NCI-H748 (cell line): ENCODE measurements around the gene ACACB.

ENCODE experiments used
- DNase-seq: peaks from one replicate; lab custom pipeline; 2025; ENCODE audit not compliant: unreplicated experiment; lab: John Stamatoyannopoulos, UW

ACACB gene

DNA sequence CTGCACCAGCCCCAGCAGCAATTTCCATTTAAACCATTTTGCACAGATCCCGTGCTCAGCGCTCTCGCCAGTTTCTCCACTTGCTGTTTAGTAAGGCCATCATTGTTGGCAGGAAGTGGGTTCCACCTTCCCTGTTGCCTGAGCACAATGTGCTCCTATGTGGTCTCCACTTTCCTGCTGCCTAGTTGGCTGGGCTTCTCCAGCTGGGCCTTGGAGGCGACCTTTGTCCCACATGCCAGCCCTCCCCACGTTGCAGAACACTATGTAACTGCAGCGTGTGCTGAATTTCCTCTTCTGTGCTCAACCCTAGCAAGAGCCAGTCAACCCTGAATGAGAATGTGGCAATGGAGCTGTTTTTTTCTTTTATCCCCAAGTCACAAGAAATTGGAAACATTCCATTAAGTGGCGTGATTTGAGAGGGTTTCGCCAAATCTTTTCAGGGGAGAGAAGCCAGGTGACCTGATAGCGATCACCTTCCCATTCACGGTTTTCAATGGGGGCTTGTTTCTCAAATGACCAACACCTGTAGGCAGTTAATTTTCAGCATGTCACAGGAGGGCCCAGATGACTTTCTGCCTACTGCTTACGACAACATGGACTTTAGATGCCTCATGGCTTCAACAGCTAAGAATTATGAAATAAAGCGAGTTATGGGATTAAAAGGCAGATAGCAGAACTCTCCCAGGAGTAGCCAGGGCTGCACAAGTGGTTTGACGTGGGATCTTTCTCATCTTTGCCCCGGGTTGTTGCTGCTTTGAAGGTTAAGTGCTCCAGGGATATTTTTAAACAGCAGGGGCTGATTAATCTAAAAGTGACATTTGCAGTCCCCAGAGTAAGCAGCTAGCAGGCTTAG, at the start of gene ACACB:
Gene ACACB, plus strand, starts transcription at position 830 of the 853 bp plus-strand sequence. CDS start 22,819 bp downstream, outside the sequence.
- no peak for DNase-seq

DNA sequence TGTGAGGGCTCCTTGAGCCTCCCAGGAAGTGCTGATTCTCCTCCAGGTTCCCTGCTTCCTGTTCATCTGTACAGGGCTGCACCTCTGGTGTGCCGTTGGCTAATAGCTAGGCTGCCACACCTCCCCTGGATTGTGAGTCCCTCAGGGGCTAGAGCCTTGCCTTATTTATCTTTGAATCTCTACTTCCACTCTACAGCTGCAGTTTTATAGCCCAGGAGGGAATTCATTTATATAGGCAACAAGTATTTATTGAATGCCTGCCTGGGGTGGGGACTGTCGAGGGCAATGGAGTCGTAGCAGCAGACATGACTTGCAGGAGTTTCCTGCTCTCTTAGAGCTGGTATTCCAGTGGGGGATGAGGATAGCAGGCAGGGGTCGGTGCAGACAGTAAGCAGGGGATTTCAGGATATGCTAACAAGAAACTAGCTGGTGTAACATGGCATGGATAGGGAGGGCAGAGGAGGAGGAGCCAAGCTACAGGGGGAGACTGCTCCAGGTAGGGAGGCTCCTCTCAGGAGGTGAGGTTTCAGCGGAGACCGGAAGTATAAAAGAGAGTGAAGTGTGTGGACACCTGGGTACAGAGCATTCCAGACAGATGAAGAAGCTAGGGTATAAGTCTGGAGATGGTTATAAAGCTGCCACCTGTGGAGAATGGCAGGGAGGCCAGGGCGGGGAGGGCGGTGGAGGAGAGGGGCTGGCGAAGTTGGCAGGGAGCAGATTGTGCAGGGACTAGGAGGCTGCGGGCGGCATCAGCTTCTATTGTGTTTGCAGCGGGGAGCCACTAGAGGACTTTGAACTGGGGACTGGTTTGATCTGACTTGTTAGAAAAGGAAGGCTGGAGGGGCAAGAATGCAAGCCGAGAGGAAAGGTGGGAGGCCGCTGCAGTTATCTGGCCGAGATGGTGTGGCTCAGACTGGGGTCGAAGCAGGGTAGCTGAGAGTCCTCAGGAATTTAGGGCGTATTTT, 46.8 kb upstream of the ACACB start:
- no peak for DNase-seq

DNA sequence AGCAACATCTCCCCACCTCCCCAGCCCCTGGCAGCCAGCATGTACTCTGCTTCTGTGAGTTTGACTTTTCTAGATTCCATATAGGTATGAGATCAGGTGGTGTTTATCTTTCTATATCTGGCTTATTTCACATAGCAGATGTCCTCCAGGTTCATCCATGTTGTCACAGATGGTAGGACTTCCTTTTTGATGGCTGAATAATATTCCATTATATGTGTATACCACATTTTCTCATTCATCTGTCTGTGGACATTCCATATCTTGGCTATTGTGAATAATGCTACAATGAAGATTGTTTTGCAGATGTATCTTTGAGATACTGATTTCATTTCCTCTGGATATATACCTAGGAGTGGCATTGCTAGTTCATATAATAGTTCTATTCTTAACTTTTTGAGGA, 41.5 kb upstream of the ACACB start:
- DNase-seq: no peak

DNA sequence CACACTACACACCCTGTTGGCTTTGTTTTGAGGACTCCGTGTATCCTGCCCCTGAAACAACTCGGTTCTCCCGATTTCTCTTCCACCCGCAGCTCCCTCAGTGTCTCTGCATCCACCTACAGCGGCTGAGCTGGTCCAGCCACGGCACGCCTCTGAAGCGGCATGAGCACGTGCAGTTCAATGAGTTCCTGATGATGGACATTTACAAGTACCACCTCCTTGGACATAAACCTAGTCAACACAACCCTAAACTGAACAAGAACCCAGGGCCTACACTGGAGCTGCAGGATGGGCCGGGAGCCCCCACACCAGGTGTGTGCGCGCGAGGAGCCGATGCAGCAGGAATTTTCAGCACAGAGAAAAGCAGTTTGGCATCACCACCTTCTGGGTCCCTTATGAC, 33.6 kb upstream of the ACACB start:
- DNase-seq: no peak

DNA sequence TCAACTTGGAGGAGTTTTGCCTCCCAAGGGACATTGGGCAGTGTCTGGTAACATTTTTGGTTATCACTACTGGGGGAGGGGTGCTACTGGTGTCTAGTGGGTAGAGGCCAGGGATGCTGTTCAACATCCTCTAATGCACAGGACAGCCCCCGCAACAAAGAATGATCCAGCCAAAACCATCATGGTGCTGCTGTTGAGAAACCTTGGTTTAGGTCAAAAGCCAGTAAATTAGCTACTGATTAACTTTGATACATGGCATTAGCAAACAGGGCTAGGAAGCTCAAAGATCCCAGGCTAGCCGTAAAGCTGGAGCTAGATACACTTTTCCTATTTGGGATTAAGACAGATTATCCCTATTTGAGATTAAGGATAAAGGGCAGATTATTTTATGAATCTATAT, 32.0 kb upstream of the ACACB start:
- DNase-seq: no peak

DNA sequence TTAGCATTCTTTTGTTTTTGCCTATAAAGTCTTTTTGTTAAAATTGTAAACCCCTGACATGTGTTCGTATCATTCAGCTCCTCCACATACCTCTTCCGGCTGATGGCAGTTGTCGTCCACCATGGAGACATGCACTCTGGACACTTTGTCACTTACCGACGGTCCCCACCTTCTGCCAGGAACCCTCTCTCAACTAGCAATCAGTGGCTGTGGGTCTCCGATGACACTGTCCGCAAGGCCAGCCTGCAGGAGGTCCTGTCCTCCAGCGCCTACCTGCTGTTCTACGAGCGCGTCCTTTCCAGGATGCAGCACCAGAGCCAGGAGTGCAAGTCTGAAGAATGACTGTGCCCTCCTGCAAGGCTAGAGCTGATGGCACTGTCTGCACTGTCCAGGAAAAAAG, 30.8 kb upstream of the ACACB start:
- no peak for DNase-seq

DNA sequence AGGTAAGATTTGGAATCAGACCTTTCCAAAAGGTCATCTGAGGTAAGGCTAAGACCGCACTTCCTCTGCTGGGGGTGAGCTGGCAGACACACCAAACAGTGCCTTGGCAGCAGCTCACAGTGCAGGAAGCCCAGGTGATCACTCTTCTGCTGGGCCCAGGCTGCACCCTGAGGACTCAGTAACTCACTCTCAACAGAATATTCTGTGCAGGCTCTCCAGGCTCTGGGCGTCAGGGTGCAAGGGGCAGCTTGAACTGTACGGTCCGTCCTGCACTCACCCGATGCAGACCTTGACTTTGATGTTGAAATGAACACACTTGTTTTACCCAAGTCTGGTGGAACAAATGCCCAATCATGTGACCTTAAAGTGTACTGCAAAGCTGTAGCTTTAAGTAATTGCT, 29.1 kb upstream of the ACACB start:
- DNase-seq: no peak

DNA sequence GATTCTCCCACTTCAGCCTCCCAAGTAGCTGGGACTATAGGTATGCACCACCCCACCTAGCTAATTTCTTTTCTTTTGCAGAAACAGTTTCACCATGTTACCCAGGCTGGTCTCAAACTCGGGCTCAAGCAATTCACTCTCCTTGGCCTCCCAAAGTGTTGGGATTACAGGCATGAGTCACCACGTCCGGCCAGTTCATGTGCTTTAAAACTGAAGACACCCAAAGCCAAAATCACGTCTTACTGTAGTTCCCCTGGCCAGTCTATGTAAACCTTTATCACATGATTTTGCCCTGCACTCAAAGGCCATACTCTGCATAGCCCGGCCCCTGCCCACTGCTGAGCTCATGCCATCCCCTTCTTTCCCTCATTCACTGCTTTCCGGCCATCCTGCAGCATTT, 27.6 kb upstream of the ACACB start:
- DNase-seq: no peak

DNA sequence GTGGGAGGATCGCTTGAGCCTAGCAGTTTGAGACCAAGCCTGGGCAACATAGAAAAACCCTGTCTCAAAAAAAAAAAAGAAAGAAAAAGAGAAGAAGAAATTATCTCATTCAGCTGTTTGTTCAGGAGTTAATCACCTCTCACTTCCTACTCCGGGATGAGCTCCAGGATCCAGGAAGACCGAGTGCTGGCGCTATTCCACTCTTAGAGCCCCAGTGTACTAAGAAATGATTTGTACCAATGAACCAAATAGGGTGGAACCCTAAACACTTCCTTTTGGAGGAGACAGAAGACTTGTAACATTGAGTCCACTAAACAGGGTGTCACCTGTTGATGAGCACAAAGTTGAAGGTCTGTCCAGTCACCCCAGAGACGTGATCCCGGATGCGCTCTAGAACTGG, 26.7 kb upstream of the ACACB start:
- DNase-seq: no peak

DNA sequence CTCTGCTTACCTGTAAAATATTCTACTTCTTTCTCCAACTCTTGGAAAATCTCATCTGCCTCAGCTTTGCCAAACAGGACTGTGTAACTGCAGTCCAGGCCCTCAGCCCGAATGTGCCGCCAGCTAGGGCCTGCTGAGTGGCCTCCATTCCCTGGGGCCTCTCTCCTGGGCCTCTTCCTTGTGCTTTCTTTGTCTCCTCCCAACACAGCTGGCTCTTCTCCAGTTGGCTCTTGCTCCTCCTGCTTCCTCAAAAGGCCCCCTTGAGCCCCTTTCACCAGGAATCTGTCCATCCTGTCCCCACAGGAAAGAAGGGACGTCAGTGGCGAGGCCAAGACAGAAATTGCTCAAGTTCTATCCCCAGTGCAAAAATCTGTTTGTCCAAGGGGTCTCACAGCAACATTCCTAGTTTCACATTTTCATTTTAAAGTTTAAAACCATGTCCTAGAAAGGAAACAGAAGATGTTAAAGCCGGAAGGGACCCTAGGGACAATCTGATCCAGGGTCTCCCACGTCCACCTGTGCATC, 23.8 kb upstream of the ACACB start:
- DNase-seq: no peak

DNA sequence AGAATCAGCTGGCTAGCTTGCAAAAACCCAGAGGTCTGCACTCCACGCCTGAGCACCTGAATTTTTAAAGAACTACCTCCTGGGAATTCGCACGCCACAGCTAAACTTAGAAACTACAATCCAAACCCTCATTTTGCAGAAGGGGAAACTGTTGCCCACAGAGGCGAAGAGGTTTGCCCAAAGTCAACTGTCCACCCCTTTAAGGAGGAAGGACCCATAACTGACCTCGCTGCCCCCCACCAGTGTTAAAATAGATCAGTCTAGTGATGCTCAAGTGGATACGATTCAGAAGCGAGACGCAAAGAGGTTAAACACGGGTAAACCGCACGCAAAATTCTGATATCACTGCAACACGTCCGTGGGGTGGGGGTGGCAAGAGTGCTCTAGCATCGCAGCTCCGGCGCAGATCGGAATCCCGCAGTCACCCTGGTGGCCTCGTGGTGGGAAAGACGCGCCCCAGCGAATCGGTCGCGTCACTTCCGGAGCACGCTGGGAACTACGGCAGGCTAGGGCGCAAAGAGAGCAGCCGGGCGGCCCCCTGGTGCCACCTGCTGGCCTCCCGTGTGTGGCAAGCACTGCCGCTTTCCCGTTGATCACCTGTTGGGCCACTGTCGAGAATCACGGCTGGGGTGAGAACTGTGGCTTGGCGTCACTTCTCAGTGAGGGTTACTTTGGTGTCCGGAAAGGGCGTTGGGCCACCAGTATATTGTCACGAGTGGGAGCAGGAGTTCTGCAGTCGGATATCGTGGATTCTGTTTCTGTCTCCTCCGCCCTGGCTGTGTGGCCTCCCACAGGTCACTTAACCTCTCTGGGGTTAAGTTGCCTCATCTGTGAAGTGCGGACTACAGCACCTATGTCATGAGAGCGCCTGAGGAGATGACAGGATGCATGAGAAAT, 23.1 kb upstream of the ACACB start, which contains the start of gene ALKBH2:
Gene ALKBH2, minus strand, starts transcription at position 451 of the 897 bp plus-strand sequence. CDS start 686 bp downstream, outside the sequence.
- peak; percentile 94 for DNase-seq

DNA sequence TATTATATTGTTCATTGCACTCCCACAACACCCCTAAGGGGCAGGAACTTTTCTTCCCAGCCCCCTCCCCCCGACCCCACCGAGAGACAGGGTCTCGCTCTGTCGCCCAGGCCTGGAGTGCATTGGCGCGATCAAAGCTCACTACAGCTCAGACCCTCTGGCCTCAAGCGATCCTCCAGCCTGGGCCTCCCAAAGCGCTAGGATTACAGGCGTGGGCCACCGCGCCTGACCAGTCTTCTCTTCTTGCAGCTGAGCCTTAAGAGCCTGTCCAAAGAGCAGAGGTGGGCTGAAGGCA, 19.3 kb upstream of the ACACB start:
- no peak for DNase-seq

DNA sequence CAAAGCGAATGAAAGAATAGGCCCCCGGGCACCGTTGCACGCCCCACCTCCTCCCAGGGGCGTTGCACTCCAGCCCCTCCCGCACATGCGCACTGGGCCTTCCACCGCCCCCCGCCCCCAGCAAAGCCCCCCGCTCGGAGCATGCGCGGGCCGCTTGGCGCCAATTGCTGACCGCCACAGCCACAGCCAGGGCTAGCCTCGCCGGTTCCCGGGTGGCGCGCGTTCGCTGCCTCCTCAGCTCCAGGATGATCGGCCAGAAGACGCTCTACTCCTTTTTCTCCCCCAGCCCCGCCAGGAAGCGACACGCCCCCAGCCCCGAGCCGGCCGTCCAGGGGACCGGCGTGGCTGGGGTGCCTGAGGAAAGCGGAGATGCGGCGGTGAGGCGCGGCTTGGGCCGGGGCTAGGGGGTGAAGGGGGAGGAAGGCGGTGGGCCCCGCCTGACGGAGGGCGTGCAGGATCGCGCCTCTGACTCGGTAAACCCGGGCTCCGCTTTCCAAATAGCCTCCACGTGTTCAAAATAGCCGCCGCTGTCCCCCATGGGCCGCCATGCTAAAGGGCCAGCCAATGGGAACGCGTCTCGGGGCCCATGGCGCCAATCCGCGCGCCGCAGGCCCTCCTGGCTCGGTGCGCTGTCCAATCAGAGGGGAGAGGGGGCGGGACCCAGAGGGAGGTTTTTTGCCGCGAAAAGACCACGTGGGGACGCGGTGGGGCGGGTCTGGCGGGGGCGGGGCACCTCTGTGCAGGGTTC, 18.8 kb upstream of the ACACB start, which contains the start of gene UNG:
Gene UNG, plus strand, starts transcription at position 163 of the 748 bp plus-strand sequence. Its CDS starts 83 bp downstream, at position 246.
- DNase-seq: peak; percentile 97

DNA sequence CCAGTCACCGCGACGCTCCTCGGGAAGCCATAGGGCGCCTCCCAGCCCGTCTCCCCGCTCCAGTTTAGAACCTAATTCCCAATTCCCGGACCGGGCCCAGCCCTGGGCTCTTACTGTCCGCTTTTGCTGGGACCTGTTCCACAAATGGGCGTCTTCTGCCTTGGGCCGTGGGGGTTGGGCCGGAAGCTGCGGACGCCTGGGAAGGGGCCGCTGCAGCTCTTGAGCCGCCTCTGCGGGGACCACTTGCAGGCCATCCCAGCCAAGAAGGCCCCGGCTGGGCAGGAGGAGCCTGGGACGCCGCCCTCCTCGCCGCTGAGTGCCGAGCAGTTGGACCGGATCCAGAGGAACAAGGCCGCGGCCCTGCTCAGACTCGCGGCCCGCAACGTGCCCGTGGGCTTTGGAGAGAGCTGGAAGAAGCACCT, 18.2 kb upstream of the ACACB start:
- DNase-seq: peak; percentile 78

DNA sequence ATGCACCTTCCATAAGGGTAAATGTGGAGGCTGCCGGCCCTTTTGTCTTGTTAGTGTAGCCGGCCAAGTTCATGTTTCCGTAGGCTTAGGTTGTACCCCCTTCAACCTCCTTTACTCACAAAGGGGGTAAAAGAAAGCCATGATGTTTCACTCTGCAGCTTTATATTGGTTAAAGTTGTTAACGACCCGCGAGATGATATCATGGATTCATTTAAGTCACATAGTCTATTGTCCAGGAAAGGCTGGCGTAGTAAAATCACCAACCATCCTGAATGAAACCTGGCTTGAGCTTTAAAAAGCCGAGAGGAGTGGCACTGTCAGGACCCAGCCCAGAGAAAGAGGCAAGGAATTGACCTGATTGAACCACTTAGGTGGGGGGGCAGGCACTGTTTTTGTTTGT, 17.7 kb upstream of the ACACB start:
- no peak for DNase-seq

DNA sequence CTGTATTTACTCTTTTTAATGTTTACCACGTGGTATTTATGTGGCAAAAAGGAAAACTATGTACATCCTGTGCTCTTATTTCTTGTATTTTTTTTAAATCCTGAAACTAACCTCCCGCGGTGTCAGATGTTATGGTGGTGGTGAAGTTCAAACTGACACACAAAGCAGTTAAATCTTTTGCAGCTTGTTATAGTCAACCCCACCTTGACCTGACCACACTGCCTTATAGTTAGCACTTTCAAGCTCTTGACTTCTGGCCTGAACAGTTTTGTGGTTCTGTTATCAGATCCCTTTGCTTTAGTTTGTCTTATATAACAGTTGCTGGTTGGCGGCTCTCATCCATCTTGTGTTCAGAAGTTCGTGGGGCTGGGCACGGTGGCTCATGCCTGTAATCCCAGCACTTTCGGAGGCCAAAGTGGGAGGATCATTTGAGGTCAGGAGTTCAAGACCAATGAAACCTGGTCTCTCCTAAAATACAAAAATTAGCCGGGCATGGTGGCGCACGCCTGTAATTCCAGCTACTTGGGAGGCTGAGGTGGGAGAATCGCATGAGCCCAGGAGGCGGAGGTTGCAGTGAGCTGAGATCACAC, 16.9 kb upstream of the ACACB start:
- DNase-seq: no peak

DNA sequence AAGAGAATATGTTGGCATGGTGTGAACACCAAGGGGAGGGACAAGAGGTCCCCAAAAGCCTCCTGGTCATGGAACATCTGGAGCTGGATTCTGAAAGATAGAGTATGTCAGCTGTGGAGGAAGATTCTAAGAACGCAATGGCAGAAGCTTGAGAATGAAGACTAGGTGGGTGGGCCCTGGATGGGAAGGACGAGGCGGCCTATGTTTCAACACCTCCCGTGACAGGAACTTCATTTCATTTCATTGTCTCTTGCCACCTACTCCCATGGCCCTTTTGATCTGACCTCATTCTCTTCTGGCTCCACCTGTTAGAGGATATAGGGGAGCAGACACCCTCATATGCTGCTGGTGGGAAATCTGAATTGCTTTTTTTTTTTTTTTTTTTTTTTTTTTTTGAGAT, 15.6 kb upstream of the ACACB start:
- DNase-seq: no peak

DNA sequence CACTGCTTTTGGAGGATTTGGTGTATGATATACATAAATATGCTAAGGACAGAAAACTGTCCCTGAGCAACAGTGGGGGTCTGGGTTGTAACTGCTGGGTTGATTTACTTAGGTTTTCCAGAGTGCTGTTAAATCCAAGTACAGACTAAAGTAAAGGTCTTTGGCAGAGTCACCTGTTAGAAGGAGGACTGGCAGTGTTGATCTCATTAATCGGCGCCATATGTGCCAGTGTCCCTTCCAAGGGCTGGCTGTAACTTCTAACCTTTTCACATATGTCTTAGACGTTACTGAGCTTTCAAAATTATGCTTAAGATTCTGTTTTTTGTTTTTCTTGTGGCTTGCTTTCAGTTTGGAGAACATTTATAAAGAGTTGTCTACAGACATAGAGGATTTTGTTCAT, 13.9 kb upstream of the ACACB start:
- no peak for DNase-seq

DNA sequence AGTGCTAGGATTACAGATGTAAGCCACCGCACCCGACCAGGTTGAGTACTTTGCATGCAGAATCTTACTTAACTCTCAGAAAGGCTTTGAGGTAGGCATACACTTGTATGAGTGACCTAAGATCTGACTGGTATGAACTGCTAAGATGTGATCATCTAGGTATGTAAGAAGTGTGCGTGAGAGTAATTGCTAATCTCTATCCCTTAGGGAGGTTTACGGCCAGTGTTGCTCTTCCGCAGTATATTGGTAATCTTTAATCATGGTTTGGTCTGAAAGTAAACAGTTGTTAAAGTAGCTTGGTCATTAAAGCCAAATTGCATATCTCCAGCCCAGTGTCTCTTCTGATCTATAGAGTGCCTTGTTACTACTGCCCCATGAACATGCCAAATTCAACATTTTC, 11.2 kb upstream of the ACACB start:
- DNase-seq: no peak
